Esophagus muscularis mucosa (tissue), 4 donors: Measurements from ENCODE around the gene CLASP1. TPM values are rescaled to one million over a fixed set of nuclear protein-coding genes. Genes with fewer than 3 reads are reported as not detected.
"Not testable (repeated sequence)": the region's sequence is repeated elsewhere in the genome, so short reads cannot be mapped to it uniquely, and the experiment has no call there.

Experiments used
- DNase-seq: peaks from one replicate; pipeline ENCODE4 v3.0.0-alpha.2; 2017; ENCODE audit errors: extremely low spot score
- H3K27ac ChIP-seq, 4 donors: fragments of 200-600 bp; sonication (generic); replicated peaks in 1 of 4; 1 replicate in 3 of 4; 2 replicates in 1 of 4; pipeline ENCODE4 v1.5.1; 2016 to 2019; ENCODE audit warnings: mild to moderate bottlenecking in 1 of 4
- H3K27me3 ChIP-seq, 4 donors: fragments of 200-600 bp; sonication (generic); one replicate each; pipeline versions ENCODE4 v1.5.1 to v1.6.0; 2016 to 2019
- H3K36me3 ChIP-seq, 4 donors: fragments of 200-600 bp; sonication (generic); one replicate each; pipeline ENCODE4 v1.5.1; 2016 to 2019
- H3K4me1 ChIP-seq, 4 donors: fragments of 200-600 bp; sonication (generic); one replicate each; pipeline ENCODE4 v1.5.1; 2016 to 2019
- H3K4me3 ChIP-seq, 4 donors: fragments of 200-600 bp; sonication (generic); 1 replicate in 2 of 4; 2 replicates in 2 of 4; pipeline ENCODE4 v1.5.1; 2016 to 2019; ENCODE audit warnings: mild to moderate bottlenecking in 4 of 4, moderate library complexity in 1 of 4
- H3K9me3 ChIP-seq, 4 donors: fragments of 200-600 bp; sonication (generic); 1 replicate in 3 of 4; 2 replicates in 1 of 4; pipeline ENCODE4 v1.5.1; 2016 to 2019
- CTCF ChIP-seq, 3 experiments: fragments of 200-600 bp in 2 of 3; fragments of 450-650 bp in 1 of 3; sonication (generic) in 2 of 3; IDR thresholded peaks; one replicate each; pipeline ENCODE4 v1.5.1; 2017 to 2019; ENCODE audit warnings: antibody characterized with exemption in 3 of 3, mild to moderate bottlenecking in 2 of 3, moderate library complexity in 1 of 3
- EP300 ChIP-seq: sonication (generic); formaldehyde crosslinking; IDR thresholded peaks from one replicate; pipeline ENCODE4 v1.6.1; 2017; ENCODE audit warnings: antibody characterized with exemption
- POLR2A ChIP-seq: fragments of 450-650 bp; IDR thresholded peaks from one replicate; pipeline ENCODE4 v1.6.1; 2017; ENCODE audit warnings: antibody characterized with exemption, moderate library complexity, mild to moderate bottlenecking, low read depth
- POLR2AphosphoS5 ChIP-seq, 2 donors: sonication (generic); formaldehyde crosslinking; IDR thresholded peaks; one replicate each; pipeline ENCODE4 v1.6.1; 2017; ENCODE audit warnings: antibody characterized with exemption in 2 of 2
- whole genome bisulfite sequencing: methylation state at CpG from one replicate; pipeline ENCODE4 v1.1.5; 2018; 5-methylcytosine and 5-hydroxymethylcytosine counted together
- intact Hi-C: fragments of 100-400 bp; cut with DNase I; formaldehyde crosslinking; loops from one replicate; pipeline ENCODE4 v1.15.1; 2023
- total RNA-seq, 4 donors: library from RNA; depleted of rRNA; stranded (reverse); fragments of >200 nt; gene quantifications; one replicate each; pipeline versions ENCODE4 v1.1.0 to v1.2.1, GENCODE V29; 2016

The CLASP1 gene
- total RNA-seq, 4 donors from 2014 or later = 62.6 to 78.6 (median 70.5) TPM

GRCh38 chr2:121555008-121555407 is 94.3 kb downstream of the CLASP1 start:
- Histone ChIP-seq H3K4me1 (peaks cover 12 to 22% (median 17%) of the 10 kb centered on the region in 4 donors), H3K27ac (no peak overlapping the region), H3K36me3 (no peaks in the 10 kb centered on the region), H3K27me3 (no peaks in the 10 kb centered on the region), H3K9me3 (no peaks in the 10 kb centered on the region), H3K4me3 (no peak overlapping the region)
- 90% methylated on average over 7 of the region's 7 CpGs for WGBS
- DNase-seq = no peak
- TF ChIP-seq CTCF (IDR thresholded peaks at IDR 0.05) = no peak
- TF ChIP-seq POLR2A = no peak
- no peak for TF ChIP-seq EP300
- TF ChIP-seq POLR2AphosphoS5 (IDR thresholded peaks at IDR 0.05) = no peak
- intact Hi-C loops = no loop called here

- peaks cover 0 to 23% (median 15%) of the 10 kb centered on the region in 4 donors for H3K4me1 ChIP-seq
- H3K9me3 ChIP-seq, H3K4me3 ChIP-seq, H3K27ac ChIP-seq, intact Hi-C loops, H3K36me3 ChIP-seq, H3K27me3 ChIP-seq, DNase-seq: not testable (repeated sequence)
- 72% methylated on average over 2 of the region's 2 CpGs for WGBS
Measured at GRCh38 chr2:121552477-121553180, 96.6 kb downstream of the CLASP1 start.

- Histone ChIP-seq H3K4me3 (no peak overlapping the region), H3K9me3 (no peaks in the 10 kb centered on the region), H3K36me3 (no peaks in the 10 kb centered on the region), H3K4me1 (peaks cover 0 to 25% (median 13%) of the 10 kb centered on the region in 4 donors), H3K27ac (no peak overlapping the region), H3K27me3 (no peaks in the 10 kb centered on the region)
- WGBS = 86% methylated on average over 2 of the region's 2 CpGs
- intact Hi-C loops = no loop called here
- no peak for DNase-seq
- TF ChIP-seq EP300 = no peak
- TF ChIP-seq POLR2AphosphoS5 (IDR thresholded peaks at IDR 0.05) = no peak
- TF ChIP-seq CTCF (IDR thresholded peaks at IDR 0.05) = no peak
- TF ChIP-seq POLR2A = no peak
Measured at GRCh38 chr2:121550669-121551068, 98.6 kb downstream of the CLASP1 start.

GRCh38 chr2:121547646-121548045 is 101.6 kb downstream of the CLASP1 start:
- Histone ChIP-seq H3K27me3 (no peaks in the 10 kb centered on the region), H3K9me3 (no peaks in the 10 kb centered on the region), H3K4me1 (peaks cover 23 to 31% (median 28%) of the 10 kb centered on the region in 4 donors), H3K36me3 (no peaks in the 10 kb centered on the region), H3K4me3 (no peak overlapping the region), H3K27ac (no peak overlapping the region)
- 95% methylated on average over 5 of the region's 5 CpGs for WGBS
- no peak for TF ChIP-seq CTCF (IDR thresholded peaks at IDR 0.05)
- intact Hi-C loops = no loop called here
- no peak for DNase-seq

- no peak overlapping the region for H3K27ac ChIP-seq
- no peak for TF ChIP-seq CTCF (IDR thresholded peaks at IDR 0.05)
- no peak for TF ChIP-seq POLR2A
- TF ChIP-seq EP300 = no peak
- TF ChIP-seq POLR2AphosphoS5 (IDR thresholded peaks at IDR 0.05) = no peak
- intact Hi-C loops = no loop called here
- peaks cover 37 to 44% (median 42%) of the 10 kb centered on the region in 4 donors for H3K4me1 ChIP-seq
- no peaks in the 10 kb centered on the region for H3K27me3 ChIP-seq
- 95% methylated on average over 2 of the region's 2 CpGs for WGBS
- no peak for DNase-seq
- no peaks in the 10 kb centered on the region for H3K36me3 ChIP-seq
- no peaks in the 10 kb centered on the region for H3K9me3 ChIP-seq
- no peak overlapping the region for H3K4me3 ChIP-seq
Measured at GRCh38 chr2:121545913-121546312, 103.3 kb downstream of the CLASP1 start.
